COLO668 (cell line): ENCODE measurements around the gene RARG.
A peak's percentile ranks its signal among the peaks of the same experiment; 100 is the strongest.
"Not testable (repeated sequence)": the region's sequence is repeated elsewhere in the genome, so short reads cannot be mapped to it uniquely, and the experiment has no call there.

ENCODE experiments used
- DNase-seq: peaks from one replicate; lab custom pipeline; 2025; ENCODE audit not compliant: unreplicated experiment; lab: John Stamatoyannopoulos, UW

The RARG gene

DNA sequence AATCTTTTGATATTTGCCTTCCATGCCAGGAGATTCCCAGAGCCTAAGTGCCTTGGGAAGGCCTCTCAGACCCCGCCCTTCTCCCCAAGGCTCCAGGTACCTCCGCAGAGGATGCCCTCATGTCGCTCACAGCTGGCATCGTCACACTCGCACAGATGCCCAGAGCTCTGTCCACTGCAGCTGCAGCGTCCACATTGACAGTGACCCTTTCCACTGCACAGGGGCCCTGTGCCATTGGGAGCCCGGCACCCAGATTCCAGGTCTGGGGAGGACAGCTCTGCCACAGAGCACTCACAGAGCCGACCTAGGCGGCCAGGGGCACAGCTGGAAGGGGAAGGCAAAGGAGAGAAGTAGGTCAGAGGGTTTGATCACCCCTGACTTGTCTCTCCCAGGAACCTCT, 39.0 kb downstream of the RARG start:
- DNase-seq = no peak

- no peak for DNase-seq
Measured at GRCh38 chr12:53192531-53193021, 39.4 kb downstream of the RARG start.

DNA sequence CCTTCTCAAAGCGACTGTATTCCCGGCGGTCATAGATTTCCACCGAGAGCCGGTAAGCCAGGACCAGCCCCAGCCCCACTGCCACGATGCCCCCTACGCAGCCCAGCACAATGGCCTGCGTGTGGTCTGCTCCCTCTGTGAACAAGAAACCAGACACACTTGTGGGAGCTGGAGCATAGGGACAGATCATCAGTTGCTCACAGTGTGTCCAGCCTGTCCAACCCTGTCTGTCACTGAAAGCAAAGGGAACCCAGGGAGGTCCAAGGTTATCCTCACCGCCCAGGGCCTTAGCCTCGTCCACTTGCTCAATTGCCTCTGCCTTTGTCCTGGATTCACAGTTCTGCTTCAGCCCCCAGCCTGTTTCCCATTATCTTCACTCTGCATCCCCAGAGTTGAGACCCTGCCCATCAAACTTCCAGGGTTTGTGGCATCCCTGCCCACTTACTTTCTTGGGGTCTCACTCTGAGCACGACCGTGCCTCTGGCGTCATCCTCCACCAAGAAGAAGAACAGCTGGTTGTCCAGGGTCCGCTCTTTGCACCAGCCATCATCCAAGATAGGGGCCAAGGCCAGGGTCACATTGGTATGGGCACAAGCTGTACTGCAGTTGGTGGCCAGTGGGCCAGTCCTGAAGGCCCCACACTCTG, 40.0 kb downstream of the RARG start:
- DNase-seq = no peak

DNA sequence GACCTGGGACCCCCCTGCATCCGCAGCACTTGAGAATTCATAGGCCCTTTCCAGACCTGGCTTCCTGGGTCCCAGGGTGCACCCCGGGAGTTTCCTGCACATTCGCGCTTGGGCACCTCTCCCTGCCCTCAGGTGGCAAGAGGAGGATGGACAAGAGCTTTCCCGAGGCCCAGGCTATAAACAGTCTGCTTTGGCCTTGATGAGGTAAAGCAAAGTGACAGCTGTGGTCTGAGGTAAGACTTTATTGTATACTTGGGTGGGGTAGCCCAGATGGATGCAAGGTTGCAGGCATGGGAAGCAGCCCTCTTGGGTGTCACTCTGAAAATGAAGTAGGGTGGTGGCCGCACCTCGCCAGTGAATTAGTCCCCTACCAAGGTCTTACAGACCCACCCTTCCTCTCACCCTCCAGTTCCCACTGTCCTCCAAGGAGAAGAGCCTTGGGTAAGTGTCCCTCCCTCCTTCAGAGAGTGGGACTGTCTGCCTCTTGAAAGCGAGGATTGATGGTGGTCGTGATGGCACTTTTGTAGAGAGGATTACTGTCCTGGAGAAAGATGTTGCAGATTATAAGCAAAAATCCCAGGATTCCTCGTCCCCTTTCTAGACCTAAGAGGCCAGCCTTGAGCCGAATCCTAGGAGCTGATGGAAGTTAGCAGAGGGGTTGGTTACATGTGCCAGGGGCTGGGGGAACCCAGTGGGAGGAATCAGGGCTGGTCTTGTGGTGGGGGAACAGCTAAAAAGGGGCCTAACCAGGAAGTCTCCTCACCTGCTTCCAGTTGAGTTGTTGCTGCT, 40.7 kb downstream of the RARG start:
- DNase-seq = no peak

GRCh38 chr12:53190108-53190729, 41.8 kb downstream of the RARG start:
- peak; percentile 33 for DNase-seq

DNA sequence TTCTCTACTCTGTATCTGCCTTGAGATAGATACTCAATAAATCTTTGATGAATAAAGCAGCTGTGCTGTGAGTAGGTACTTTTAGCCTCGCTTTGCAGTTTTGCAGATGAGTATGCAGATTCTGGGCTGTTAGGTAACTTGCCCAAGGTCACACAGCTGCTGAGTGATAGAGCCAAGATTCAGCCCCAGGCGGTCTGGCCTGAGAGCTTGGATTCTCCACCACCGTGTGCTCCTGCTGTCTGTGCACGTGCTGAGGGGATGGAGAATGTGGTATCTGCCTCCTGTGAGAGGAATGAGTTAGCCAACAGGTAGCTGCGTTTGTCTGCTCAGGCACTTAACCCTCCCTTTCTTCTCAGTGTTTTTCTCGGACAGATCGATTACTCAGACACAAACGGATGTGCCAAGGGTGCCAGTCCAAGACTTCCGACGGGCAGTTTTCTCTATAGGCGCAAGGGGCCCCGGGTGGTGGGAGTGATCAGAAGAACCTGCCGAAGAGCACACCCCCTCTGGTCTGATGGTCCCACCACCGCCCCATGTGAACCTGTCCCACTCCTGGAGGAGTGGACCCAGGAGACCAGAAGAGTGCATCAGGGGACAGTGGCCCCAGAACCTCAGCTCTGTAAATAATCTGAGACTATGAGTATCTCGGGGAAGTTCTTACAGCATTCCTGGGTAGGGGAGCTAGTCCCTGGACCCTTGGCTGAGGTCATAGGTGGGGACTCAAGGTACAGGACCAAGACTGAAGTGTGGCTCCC, 44.7 kb downstream of the RARG start:
- DNase-seq = no peak

- no peak for DNase-seq
Measured at GRCh38 chr12:53186745-53187144, 45.3 kb downstream of the RARG start.

- no peak for DNase-seq
Measured at GRCh38 chr12:53185582-53186153, 46.3 kb downstream of the RARG start.

- DNase-seq = no peak
Measured at GRCh38 chr12:53184828-53185227, 47.2 kb downstream of the RARG start.

DNA sequence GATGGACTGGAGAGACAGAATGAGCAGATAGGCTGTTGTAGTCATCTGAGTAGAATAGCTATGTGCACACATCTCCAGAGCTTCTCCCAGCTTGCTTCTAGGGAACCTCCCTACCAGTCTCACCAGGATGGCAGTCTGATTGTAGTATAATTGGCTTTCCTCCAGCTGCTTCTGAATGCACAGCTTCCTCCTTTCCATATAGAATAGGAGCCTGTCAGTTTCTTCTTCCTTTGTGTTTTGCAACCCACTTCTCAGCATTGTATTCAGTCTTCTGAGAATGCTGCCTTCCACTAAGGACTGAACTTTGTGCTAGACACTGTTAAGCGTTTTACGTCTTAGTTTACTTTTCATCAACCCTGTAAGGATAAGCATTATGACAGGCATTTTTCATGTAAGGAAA, 49.1 kb downstream of the RARG start:
- DNase-seq = no peak

- no peak for DNase-seq
Measured at GRCh38 chr12:53181935-53182334, 50.1 kb downstream of the RARG start.

- peak; percentile 87 for DNase-seq
Measured at GRCh38 chr12:53180931-53181645, 50.9 kb downstream of the RARG start.

- peak; percentile 95 for DNase-seq
Measured at GRCh38 chr12:53180220-53180930, 51.6 kb downstream of the RARG start, which contains the start of the genes CSAD and ZNF740. Gene CSAD, minus strand, starts transcription at chr12:53180925. Its CDS starts 7,455 bp downstream, at chr12:53173470. Gene ZNF740, plus strand, starts transcription at chr12:53180722. Its CDS starts 1,262 bp downstream, at chr12:53181984.

DNA sequence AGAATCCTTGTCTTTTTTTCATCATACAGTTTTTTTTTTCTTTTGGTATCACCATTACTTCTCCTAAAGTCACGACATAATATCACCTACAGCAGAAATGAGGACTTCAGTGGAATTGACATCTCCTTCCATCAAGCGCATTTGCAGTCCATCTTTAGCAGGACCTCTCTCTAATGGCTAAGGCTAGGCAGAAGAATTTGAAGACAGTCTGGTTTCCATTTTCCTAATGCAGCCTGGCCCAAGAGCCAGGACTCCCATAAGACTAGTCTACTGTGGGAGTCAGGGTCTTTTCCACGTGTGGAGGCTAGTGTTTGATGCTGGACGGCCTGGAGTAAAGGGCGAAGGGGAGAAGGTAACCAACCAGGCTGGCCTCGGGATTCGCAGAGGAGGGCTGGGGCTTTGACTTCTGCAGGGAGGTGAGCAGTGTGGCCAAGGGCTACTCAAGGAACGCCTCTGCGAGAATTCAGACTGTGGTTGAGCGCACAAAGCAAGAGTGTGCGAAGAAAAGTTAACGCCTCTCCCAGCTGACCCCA, 52.3 kb downstream of the RARG start:
- peak; percentile 25 for DNase-seq

DNA sequence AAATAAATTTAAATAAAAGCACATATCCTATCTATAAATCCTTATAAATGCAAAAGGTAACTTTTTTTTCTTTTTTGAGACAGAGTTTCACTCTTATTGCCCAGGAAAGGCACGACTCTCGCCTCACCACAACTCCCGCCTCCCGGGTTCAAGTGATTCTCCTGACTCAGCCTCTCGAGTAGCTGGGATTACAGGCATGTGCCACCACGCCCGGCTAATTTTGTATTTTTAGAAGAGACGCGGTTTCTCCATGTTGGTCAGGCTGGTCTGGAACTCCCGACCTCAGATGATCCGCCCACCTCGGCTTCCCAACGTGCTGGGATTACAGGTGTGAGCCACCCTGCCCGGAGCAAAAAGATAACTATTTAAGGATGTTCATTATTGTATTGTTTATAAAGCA, 53.2 kb downstream of the RARG start:
- not testable (repeated sequence) for DNase-seq

- not testable (repeated sequence) for DNase-seq
Measured at GRCh38 chr12:53177447-53177846, 54.6 kb downstream of the RARG start.

DNA sequence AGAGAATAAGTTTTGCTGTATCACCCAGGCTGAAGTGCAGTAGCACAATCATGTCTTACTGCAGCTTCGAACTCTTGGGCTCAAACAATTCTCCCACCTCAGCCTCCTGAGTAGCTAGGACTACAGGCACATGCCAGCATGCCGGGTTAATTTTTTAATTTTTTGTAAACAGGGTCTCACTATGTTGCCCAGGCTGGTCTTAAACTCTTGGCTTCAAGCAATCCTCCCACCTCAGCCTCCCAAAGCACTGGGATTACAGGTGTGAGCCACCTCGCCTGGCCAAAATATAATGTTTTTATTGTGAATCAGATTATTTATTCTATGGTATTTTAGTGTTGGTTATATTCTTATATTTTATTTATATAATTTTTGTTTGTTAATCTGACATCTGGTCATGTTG, 55.3 kb downstream of the RARG start:
- no peak for DNase-seq

- peak; percentile 58 for DNase-seq
Measured at GRCh38 chr12:53174881-53175491, 57.0 kb downstream of the RARG start.
